Activated CD4-positive, alpha-beta T cell treated with anti-CD3 and anti-CD28 coated beads for 4 hours (primary cell): ENCODE measurements around the gene LMO1.

Experiments used
- DNase-seq, 2 donors: peaks; one replicate each; pipeline ENCODE4 v3.0.0-alpha.2; 2020

Gene LMO1

GRCh38 chr11:8203414-8203715 is 60.3 kb downstream of the LMO1 start:
- no peak for DNase-seq

- no peak for DNase-seq
Observed at GRCh38 chr11:8202516-8203413, 60.9 kb downstream of the LMO1 start.

GRCh38 chr11:8201644-8202365 is 61.9 kb downstream of the LMO1 start:
- DNase-seq: no peak

- no peak for DNase-seq
Observed at GRCh38 chr11:8199676-8200075, 64.0 kb downstream of the LMO1 start.

- no peak for DNase-seq
Observed at GRCh38 chr11:8196749-8197148, 66.9 kb downstream of the LMO1 start.

- DNase-seq: no peak
Observed at GRCh38 chr11:8194956-8195355, 68.7 kb downstream of the LMO1 start.

- DNase-seq: no peak
Observed at GRCh38 chr11:8192896-8193209, 70.8 kb downstream of the LMO1 start.

GRCh38 chr11:8192016-8192895 is 71.4 kb downstream of the LMO1 start:
- DNase-seq: peak; percentile 27 to 39

GRCh38 chr11:8190431-8190830 is 73.2 kb downstream of the LMO1 start:
- no peak for DNase-seq

- DNase-seq: no peak
Observed at GRCh38 chr11:8186429-8186828, 77.2 kb downstream of the LMO1 start.

GRCh38 chr11:8183111-8183510 is 80.6 kb downstream of the LMO1 start:
- DNase-seq: no peak

- no peak for DNase-seq
Observed at GRCh38 chr11:8180469-8180868, 83.2 kb downstream of the LMO1 start.

- no peak for DNase-seq
Observed at GRCh38 chr11:8178297-8178696, 85.4 kb downstream of the LMO1 start.

GRCh38 chr11:8177136-8177535 is 86.5 kb downstream of the LMO1 start:
- no peak for DNase-seq
